Large intestine (tissue), 3 donors: ENCODE measurements around the gene TPM1. TPM values are rescaled to one million over a fixed set of nuclear protein-coding genes. Genes with fewer than 3 reads are reported as not detected.
"Not testable (repeated sequence)": the region's sequence is repeated elsewhere in the genome, so short reads cannot be mapped to it uniquely, and the experiment has no call there.

Experiments
- DNase-seq, 2 donors: peaks; one replicate each; pipeline versions ENCODE4 v3.0.0 to v3.0.0-alpha.2; 2013
- H3K27ac ChIP-seq: one replicate; pipeline ENCODE4 v1.5.1; 2013; ENCODE audit warnings: low read length
- H3K27me3 ChIP-seq: 2 replicates; pipeline ENCODE4 v1.6.1; 2013; ENCODE audit warnings: low read length; ENCODE audit not compliant: control insufficient read depth, insufficient read depth
- H3K36me3 ChIP-seq: 2 replicates; pipeline ENCODE4 v1.6.1; 2013; ENCODE audit warnings: low read length; ENCODE audit not compliant: control insufficient read depth, insufficient read depth
- H3K4me1 ChIP-seq: one replicate; pipeline ENCODE4 v1.6.1; 2013; ENCODE audit warnings: low read length; ENCODE audit not compliant: control insufficient read depth, insufficient read depth
- H3K4me3 ChIP-seq: one replicate; pipeline ENCODE4 v1.5.1; 2013; ENCODE audit warnings: low read length
- H3K9me3 ChIP-seq: one replicate; pipeline ENCODE4 v1.6.1; 2013; ENCODE audit warnings: mild to moderate bottlenecking, low read depth, low read length, moderate library complexity; ENCODE audit not compliant: control insufficient read depth
- WGBS: methylation state at CpG from one replicate; pipeline ENCODE4 v1.1.5; 2013; ENCODE audit warnings: low lambda C conversion rate; ENCODE audit not compliant: insufficient coverage; 5-methylcytosine and 5-hydroxymethylcytosine counted together
- polyA plus RNA-seq: library from polyadenylated mRNA; unstranded; fragments of 120-200 nt; gene quantifications from one replicate; pipeline ENCODE4 v1.2.1, GENCODE V29; 2013

TPM1 gene
- polyA plus RNA-seq, 1 donor, result 647 TPM

GRCh38 chr15:63090887-63091286 lies 48.3 kb downstream of the TPM1 start:
- Histone ChIP-seq H3K9me3 (no peaks in the 10 kb centered on the region), H3K4me1 (peaks cover 3% of the 10 kb centered on the region), H3K4me3 (no peak overlapping the region), H3K27me3 (no peaks in the 10 kb centered on the region), H3K36me3 (no peaks in the 10 kb centered on the region), H3K27ac (no peak overlapping the region)
- no peak for DNase-seq
- no CpG with 5 or more reads among the region's 10 CpGs for WGBS

- H3K4me1 ChIP-seq, result peaks cover 3% of the 10 kb centered on the region
- H3K36me3 ChIP-seq, result no peaks in the 10 kb centered on the region
- no peaks in the 10 kb centered on the region for H3K27me3 ChIP-seq
- no peak overlapping the region for H3K4me3 ChIP-seq
- WGBS, result no CpG with 5 or more reads among the region's 4 CpGs
- H3K9me3 ChIP-seq, result no peaks in the 10 kb centered on the region
- DNase-seq, result no peak
- H3K27ac ChIP-seq, result no peak overlapping the region
Observed at GRCh38 chr15:63091679-63092446, 49.3 kb downstream of the TPM1 start.

- Histone ChIP-seq H3K27ac (no peak overlapping the region), H3K36me3 (no peaks in the 10 kb centered on the region), H3K27me3 (no peaks in the 10 kb centered on the region), H3K9me3 (peaks cover 4% of the 10 kb centered on the region), H3K4me3 (no peak overlapping the region), H3K4me1 (peaks cover 2% of the 10 kb centered on the region)
- peak; percentile 77 for DNase-seq
- WGBS, result no CpG with 5 or more reads among the region's 6 CpGs
Observed at GRCh38 chr15:63093486-63094205, 51.1 kb downstream of the TPM1 start.

GRCh38 chr15:63094495-63094931 lies 52.0 kb downstream of the TPM1 start:
- DNase-seq, result no peak
- Histone ChIP-seq H3K27me3 (no peaks in the 10 kb centered on the region), H3K9me3 (peaks cover 4% of the 10 kb centered on the region), H3K36me3 (no peaks in the 10 kb centered on the region), H3K27ac (peak overlapping the region; percentile 16), H3K4me1 (no peaks in the 10 kb centered on the region), H3K4me3 (no peak overlapping the region)
- no CpG with 5 or more reads among the region's 2 CpGs for WGBS

GRCh38 chr15:63096178-63096577 lies 53.6 kb downstream of the TPM1 start:
- peaks cover 4% of the 10 kb centered on the region for H3K9me3 ChIP-seq
- no peak overlapping the region for H3K27ac ChIP-seq
- no peaks in the 10 kb centered on the region for H3K4me1 ChIP-seq
- DNase-seq, result no peak
- no peaks in the 10 kb centered on the region for H3K27me3 ChIP-seq
- H3K4me3 ChIP-seq, result no peak overlapping the region
- WGBS, result no CpG with 5 or more reads among the region's 4 CpGs
- H3K36me3 ChIP-seq, result no peaks in the 10 kb centered on the region

- WGBS, result no CpG with 5 or more reads among the region's 33 CpGs
- H3K36me3 ChIP-seq, H3K9me3 ChIP-seq, DNase-seq, H3K27ac ChIP-seq, H3K4me3 ChIP-seq, H3K27me3 ChIP-seq, H3K4me1 ChIP-seq: not testable (repeated sequence)
Observed at GRCh38 chr15:63098901-63099300, 56.4 kb downstream of the TPM1 start.

- not testable (repeated sequence) for H3K9me3 ChIP-seq, H3K36me3 ChIP-seq, H3K4me3 ChIP-seq, H3K27me3 ChIP-seq, H3K27ac ChIP-seq, H3K4me1 ChIP-seq, DNase-seq
- 60% methylated on average over 2 of the region's 5 CpGs for WGBS
Observed at GRCh38 chr15:63099581-63099980, 57.0 kb downstream of the TPM1 start.

- no CpG with 5 or more reads among the region's 3 CpGs for WGBS
- H3K9me3 ChIP-seq, result peaks cover under 1% of the 10 kb centered on the region
- H3K4me3 ChIP-seq, result no peak overlapping the region
- no peak overlapping the region for H3K27ac ChIP-seq
- no peak for DNase-seq
- H3K27me3 ChIP-seq, result no peaks in the 10 kb centered on the region
- H3K4me1 ChIP-seq, result no peaks in the 10 kb centered on the region
- no peaks in the 10 kb centered on the region for H3K36me3 ChIP-seq
Observed at GRCh38 chr15:63103416-63103815, 60.9 kb downstream of the TPM1 start.

- no peak overlapping the region for H3K4me3 ChIP-seq
- H3K27ac ChIP-seq, result no peak overlapping the region
- no peaks in the 10 kb centered on the region for H3K27me3 ChIP-seq
- H3K4me1 ChIP-seq, result no peaks in the 10 kb centered on the region
- no peak for DNase-seq
- no peaks in the 10 kb centered on the region for H3K36me3 ChIP-seq
- WGBS, result no CpG with 5 or more reads among the region's 7 CpGs
- H3K9me3 ChIP-seq, result no peaks in the 10 kb centered on the region
Observed at GRCh38 chr15:63104727-63105126, 62.2 kb downstream of the TPM1 start.

GRCh38 chr15:63105354-63105753 lies 62.8 kb downstream of the TPM1 start:
- not testable (repeated sequence) for DNase-seq, H3K27me3 ChIP-seq, H3K36me3 ChIP-seq, H3K27ac ChIP-seq, H3K4me1 ChIP-seq, H3K4me3 ChIP-seq, H3K9me3 ChIP-seq
- WGBS, result no CpG with 5 or more reads among the region's 8 CpGs
